DMS 273 (cell line): ENCODE data around the gene HELZ.
"Not testable (repeated sequence)": the region's sequence is repeated elsewhere in the genome, so short reads cannot be mapped to it uniquely, and the experiment has no call there.

Experiments
- DNase-seq: peaks from one replicate; lab custom pipeline; 2025; ENCODE audit not compliant: unreplicated experiment; lab: John Stamatoyannopoulos, UW

Gene HELZ

DNA sequence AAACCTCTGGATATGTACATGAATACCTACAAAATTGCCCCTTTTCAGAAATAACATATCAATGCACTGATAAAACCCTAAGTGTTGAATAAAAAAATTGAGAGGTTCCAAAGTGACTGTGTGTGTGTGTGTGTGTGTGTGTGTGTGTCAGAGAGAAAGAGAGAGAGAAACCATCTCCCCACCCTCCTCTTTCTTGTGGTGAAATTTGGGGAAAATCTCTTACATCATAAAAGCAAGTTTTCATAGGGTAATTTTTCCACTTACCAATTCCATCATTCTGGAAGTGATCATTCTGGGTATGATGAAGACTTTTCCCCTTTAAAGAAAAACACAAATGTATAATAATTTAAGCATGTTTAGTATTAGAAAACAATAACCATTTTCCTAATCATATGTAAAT lies 121.3 kb downstream of the HELZ start:
- no peak for DNase-seq

DNA sequence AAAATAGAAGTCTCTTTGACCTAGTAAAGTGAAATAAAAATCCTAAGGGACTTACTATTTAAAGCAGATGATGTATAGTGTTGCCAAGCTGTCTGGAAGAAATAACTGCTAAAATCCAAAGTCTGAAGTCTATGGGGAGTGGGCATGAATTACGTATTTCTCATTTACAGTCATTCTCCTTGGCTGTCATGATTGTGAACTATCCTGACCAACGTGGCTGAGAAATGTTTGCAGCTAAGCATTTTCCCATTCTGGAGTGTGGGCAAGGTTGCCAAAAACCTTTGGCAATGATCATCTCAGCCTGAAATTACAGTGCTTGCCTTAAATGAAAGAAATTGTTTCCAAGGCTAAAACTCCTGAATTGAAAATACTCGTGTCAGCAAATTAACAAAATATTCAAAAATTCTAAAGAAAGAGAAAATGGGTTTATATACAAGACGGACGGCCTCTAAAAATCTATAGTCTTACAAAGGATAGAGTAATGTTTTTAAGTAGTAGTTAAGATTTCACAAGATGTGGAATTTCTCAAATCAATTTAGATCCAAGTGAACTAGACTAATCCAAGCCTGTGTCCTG lies 123.6 kb downstream of the HELZ start:
- no peak for DNase-seq

DNA sequence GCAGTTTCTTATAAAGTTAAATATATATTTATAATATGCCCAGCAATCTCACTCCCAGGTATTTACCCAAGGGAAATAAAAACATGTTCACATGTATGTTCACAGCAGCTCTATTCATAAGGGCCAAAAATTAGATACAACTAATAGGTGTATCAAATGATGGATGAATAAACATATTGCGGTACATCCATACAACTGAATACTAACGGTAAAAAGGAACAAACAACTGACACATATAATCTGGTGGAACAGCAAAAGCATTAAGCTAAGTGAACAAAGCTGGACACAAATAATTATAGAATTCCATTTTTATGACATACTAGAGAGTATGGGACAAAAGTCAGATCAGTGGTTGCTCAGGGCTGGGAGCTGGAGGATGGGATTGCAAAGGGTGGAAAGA lies 125.9 kb downstream of the HELZ start:
- DNase-seq = no peak

DNA sequence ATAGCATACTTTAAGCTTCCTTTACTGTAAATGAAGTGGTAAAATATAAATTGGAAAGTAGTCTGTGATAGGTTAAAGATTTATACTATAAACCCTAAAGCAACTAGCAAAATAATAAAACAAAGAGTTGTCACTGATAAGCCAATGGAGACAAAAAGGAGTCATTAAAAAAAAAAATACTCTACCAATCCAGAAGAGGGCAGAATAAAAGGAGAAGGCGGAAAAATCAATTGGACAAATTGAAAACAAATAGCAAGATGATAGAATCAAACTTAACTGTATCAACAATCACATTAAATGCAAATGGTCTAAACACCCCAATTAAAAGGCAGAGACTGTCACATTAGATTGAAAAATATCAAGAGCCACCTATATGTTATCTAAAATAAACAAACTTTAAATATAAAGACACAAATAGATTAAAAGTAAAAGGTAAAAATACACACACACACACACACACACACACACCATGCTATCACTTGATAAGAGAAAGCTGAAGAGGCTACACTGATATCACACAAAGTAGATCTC lies 128.9 kb downstream of the HELZ start:
- no peak for DNase-seq

DNA sequence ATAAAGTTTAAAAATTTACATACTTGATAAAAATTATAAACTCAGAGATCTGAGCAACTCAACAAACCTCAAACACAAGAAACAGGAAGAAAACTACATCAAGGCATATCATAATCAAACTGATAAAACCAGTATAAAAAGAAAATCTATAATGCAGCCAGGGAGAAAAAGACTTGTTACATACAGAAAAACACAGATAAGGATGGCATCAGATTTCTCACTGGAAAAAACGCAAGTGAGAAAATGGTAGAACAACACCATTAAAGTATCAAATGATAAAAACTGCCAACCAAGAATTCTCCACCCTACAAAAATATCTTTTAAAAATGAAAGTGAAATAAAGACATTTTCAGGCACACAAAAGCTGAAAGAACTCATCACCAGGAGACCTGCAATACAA lies 129.6 kb downstream of the HELZ start:
- no peak for DNase-seq

DNA sequence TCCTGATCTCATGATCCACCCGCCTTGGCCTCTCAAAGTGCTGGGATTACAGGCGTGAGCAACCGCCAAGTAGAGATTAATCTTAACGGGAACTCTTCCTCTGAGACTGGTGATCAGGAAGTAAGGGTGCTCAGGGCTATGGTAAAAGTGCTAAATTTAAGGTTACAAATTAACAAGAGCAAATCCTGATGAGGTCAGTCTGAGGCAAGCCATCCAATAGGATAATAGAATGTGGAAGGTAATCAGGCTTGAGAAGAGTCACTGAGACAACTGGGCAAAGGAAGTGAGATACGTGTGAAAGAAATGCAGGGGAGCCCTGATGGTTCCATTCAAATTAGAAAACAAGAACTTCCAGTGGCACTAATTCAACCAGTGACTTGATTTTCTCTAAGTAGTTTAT lies 131.5 kb downstream of the HELZ start:
- no peak for DNase-seq

DNA sequence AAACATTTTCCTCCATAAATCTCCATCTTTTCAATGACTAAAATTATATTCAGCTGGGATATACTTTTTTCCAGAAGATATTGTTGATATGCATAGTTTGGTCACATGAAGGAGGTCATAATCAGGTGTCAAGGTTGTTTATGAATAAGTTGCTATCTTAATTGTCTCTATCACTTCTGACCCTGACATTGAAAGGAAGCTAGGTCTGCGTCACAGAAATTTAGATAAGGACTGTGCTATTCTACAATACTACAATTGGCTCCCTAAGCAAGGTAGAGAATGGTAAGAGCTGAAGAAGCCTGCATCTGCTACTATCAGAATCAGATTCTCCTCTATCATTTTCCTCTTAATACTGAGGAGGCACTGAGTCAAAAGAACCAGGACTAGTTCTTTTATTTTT lies 133.2 kb downstream of the HELZ start:
- DNase-seq = no peak

DNA sequence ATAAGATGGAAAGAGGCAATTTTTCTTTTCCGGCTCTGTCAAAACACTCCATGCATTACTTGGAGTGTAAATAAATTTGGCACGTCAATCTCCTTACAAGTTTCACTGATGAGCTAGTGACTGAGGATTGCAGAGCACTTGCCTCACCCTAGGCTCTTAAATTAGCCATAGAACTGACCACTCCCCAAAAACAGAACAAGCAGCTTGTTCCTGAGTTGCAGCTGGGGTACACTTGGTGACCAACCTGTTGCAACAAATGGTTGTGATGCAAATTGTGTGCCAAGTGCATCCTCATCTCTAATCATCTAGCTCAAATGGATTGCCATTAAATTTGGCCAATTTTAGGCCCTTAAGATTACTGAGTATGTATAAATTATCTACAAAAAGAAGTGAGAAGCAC lies 133.7 kb downstream of the HELZ start:
- DNase-seq = no peak

DNA sequence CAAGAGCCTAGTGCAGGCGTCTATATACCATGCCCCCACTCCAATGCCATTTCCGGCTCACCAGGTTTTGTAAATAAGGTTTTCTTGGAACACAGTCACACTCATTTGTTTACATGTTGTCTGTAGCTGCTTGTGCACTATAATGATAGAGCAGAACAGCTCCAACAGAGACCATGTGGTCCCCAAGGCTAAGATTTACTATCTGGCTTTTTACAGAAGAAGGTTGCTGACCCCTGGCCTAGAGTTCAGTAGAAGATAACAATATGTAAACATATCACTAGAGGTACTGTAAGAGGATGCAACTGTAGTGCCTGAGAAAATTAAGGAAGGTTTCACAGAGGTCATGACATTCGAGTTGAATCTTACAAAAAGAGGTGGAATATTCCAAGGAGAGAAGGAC lies 134.4 kb downstream of the HELZ start:
- DNase-seq = no peak

DNA sequence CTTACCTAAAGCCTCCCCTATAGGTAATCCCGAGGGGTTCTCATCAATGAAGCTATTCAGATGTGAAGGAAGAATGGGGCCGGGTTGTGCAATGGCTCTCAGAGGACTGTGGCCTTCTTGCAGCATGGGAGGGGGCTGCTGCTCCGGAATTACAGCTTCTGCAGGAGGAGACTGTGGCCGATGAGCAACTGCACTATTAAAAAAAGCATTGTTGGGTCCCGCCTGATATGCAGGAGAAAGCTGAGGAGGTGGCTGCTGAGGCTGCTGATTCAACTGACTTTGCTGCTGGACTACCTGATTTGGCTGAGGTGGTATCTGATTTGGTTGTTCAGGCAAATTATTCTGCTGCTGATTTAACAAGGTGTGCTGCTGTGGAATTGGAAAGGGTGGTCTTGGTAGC lies 135.9 kb downstream of the HELZ start:
- no peak for DNase-seq

DNA sequence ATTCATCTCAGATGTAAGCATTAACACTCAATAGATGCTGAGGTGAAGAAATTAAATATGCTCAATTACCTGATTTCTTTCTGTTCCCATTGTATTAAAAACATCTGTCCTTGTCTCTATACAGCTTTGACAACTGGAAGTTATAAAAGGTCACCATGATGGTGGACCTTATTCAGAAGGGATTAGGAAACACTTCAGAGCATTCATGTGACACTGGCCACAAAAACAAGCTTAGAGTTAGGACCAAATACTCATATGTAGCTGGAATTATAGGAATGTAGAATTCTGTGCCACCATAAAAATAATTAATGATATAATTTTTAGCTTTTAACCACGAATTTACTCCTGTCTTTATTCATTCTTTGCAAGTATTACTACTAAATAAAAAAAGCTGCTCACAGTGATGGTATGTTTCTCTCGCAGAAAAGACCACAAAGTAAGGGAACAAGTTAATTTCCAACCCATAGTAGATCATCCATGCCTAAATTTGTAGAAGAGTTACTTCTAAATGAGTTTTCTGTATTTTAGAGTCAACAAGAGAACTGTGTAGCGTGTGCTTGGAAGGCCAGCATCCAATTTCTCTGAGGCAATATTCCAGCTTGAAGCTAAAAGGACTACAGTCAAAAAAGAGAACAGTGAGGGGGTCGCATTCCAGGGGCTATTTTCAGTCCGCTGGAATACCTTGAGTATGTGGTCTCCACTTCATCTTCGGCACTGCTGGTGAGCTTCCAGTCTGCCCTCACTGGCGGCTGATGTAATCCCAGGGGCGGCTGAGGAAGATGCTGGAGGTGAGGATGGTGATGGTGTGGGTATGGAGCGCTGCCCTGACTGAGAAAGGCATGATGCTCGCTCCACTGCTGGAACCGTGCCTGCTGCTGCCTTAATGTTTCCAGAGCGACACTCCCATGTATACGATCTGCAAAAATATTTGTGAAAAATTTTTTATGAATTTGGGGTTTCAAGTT lies 136.9 kb downstream of the HELZ start:
- no peak for DNase-seq

DNA sequence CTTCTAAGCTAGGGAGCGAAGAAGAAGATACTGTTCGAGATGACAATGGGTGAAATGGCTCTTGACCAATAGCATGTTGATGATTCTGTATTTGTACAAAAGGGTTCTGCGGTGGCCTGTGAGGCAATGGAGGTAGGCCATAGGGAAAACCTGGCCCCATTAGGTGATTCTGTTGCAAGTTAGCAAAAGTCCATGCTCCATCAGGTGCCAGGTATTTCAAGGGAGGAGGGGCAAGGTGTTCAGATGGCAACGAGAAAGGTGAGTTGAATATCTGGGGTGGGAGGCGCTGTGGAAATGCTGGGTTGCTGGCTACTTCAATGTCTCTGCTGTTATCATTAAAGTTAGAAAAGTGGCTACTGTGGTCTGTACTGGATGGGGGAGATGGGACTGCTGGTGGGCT lies 137.8 kb downstream of the HELZ start:
- no peak for DNase-seq

DNA sequence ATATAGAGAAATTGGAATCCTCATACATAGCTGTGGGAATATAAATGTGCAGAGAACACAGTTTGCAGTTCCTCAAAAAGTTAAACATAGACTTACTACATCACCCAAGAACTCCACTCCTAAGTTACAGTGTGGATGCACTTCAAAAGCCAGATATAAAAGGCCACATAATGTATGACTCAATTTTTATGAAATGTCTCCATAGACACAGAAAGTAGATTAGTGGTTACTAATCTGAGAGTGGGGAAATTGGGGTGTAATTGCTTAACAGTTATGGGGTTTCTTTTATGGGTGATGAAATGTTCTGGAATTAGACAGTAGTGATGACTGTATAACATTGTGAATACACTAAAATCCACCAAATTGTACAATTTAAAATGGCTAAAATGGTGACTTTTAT lies 139.8 kb downstream of the HELZ start:
- DNase-seq = no peak

DNA sequence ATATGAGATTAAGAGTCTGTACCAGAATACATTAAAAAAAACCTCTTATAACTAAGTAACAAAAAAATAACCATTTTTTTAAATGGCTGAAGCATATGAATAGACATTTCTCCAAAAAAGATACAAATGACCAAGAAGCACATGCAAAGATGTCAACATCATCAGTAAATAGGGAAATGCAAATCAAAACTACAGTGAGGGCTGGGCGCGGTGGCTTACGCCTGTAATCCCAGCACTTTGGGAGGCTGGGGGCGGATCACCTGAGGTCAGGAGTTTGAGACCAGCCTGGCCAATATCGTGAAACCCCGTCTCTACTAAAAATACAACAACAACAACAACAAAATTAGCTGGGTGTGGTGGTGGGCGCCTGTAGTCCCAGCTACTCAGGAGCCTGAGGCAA lies 140.4 kb downstream of the HELZ start:
- not testable (repeated sequence) for DNase-seq

DNA sequence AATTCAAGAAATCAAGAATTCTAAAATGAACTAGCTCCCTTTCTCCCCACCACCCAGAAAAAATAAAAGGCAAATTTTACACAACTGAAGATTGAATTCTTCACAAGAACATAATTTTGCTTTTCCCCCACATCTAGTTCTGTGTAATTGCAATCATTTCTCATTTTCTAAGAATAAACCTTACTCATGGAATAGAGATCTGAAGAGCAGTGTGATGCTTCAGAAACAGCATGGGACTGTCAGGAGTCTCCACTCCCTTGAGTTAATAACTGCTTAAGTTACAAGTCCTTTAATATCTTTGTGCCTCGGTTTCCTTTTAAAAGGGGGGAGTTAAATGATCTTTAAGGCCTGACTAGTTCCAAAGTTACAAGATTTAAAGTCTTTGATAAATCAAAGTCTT lies 147.0 kb downstream of the HELZ start:
- no peak for DNase-seq

DNA sequence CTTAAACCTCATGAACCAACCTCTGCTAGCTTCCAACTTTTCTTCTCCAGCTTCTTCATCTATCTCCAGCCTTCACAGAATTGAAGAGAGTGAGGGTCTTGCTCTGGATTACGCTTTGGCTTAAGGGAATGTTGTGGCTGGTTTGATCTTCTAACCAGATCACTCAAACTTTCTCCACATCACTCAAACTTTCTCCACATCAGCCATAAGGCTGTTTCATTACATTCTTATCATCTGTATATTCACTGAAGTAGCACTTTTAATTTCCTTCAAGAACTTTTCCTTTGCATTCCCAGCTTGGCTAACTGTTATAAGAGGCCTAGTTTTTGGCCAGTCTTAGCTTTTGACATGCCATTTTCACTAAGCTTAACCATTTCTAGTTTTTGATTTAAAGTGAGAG lies 148.4 kb downstream of the HELZ start:
- DNase-seq = no peak

DNA sequence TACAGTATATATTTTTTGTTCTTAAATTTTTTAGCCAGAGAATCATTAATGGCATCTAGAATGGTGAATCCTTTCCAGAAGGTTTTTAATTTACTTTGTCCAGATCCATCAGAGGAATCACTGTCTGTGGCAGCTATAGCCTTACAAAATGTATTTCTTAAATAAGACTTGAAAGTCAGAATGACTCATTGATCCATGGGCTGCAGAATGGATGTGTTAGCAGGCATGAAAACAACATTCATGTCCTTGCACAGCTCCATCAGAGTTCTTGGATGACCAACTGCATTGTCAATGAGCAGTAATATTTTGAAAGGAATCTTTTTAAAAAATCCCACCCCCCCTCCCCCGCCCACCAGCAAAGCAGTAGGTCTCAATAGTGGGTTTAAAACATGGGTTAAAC lies 149.2 kb downstream of the HELZ start:
- no peak for DNase-seq

DNA sequence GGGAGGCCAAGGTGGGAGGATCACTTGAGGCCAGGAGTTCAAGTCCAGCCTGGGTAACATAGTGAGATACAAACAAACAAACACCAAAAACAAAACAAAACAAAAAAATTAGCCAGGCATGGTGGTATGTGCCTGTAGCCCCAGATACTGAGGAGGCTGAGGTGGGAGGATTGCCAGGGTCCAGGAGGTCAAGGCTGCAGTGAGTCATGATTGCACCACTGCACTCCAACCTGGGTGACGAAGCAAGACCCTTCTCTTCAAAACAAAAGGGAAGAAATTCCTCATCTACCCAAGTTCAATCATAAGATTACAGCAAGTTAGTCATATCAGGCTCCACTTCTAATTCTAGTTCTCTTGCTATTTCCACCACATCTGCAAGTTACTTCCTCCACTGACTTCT lies 149.7 kb downstream of the HELZ start:
- not testable (repeated sequence) for DNase-seq

DNA sequence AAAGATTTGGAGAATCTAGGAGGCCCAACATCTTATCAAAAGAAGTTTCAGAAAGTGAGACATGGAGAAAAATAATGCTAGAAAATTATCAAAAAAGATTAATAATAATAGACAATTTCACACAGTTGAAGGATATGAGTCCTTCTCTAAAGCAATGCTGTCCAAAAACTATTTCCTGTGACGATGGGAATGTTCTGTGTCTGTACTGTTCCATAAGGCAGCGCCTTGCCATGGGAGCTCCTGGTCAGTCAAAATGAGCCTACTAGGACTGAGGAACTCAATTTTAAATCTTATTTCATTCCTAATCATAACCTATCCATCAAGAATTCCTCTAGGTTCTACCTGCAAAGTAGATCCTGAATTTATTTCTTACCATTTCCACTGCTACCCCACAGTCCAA lies 151.6 kb downstream of the HELZ start:
- DNase-seq = no peak

DNA sequence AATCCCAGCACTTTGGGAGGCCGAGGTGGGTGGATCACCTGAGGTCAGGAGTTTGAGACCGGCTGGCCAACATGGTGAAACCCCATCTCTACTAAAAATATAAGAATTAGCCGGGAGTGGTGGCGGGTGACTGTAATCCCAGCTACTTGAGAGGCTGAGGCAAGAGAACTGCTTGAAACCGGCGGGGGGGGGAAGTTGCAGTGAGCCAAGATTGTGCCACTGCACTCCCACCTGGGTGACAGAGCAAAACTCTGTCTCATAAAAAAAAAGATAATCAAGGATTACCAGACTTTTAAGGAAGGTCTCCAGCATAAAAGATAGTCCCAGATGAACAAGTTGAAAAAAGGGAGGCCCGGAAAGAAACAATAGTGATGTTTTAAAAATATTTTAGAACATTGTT lies 152.3 kb downstream of the HELZ start:
- DNase-seq = not testable (repeated sequence)

DNA sequence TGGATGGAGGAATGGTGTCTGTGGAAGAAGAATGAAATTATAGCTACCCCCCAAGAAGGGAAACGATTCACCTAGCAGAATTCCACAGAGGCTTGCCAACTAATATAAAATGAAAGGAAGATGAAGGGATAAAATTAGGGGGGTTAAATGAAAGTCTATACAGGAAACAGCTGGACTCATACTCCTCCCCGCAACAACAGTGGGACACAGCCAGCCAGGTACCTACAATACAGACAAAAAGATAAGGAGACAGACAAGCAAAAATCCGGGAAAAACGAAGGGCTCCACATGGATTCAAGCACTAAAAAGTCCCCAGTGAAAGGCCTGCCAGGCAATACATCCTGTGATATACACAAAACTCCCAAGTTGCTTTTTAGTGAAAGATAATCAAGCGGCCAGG lies 152.7 kb downstream of the HELZ start:
- DNase-seq = no peak

DNA sequence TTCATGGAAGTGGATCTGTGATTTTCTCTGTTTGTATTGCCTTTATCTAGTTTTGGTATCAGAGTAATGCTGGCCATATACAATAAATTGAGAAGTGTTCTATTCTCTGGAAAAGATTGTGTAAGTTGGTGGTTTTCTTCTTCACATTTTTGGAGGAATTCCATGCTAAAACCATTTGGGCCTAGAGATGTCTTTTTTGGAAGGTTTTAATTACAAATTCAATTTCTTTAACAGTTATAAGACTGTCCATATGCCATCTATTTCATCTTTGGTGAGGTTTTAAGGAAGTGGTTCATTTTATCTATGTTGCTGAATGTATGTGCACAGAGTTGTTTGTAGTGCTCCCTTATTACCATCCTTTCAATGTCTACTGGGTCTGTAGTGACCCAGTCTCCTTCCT lies 154.7 kb downstream of the HELZ start:
- DNase-seq = no peak
